ENCODE results near the gene CNDP2. TPM values are rescaled to one million over a fixed set of nuclear protein-coding genes. Genes with fewer than 3 reads are reported as not detected.

CNDP2 gene
- total RNA-seq, 2 experiments from 2014 or later, result 203 to 213 TPM

GRCh38 chr18:74465775-74466174 is 30.4 kb upstream of the CNDP2 start:
- CTCF ChIA-PET, result no interaction called here

GRCh38 chr18:74468547-74469061 is 27.6 kb upstream of the CNDP2 start:
- POLR2A ChIA-PET, result no interaction called here
- CTCF ChIA-PET, result no interaction called here

More at GRCh38 chr18:74465775-74466174, 30.4 kb upstream of the CNDP2 start:
- POLR2A ChIA-PET, result no interaction called here

- ChIA-PET POLR2A (no interaction called here), CTCF (no interaction called here)
Observed at GRCh38 chr18:74472312-74472711, 23.9 kb upstream of the CNDP2 start.

GRCh38 chr18:74473976-74474640 is 22.1 kb upstream of the CNDP2 start:
- ChIA-PET POLR2A (no interaction called here), CTCF (no interaction called here)

GRCh38 chr18:74476140-74476539 is 20.0 kb upstream of the CNDP2 start:
- ChIA-PET CTCF (no interaction called here), POLR2A (no interaction called here)

GRCh38 chr18:74477771-74478170 is 18.4 kb upstream of the CNDP2 start:
- POLR2A ChIA-PET, result no interaction called here

GRCh38 chr18:74478316-74478715 is 17.8 kb upstream of the CNDP2 start:
- ChIA-PET POLR2A (no interaction called here), CTCF (interaction anchor here (0.5 to 1.8 kb wide), 3 partner anchors 16 to 243 kb away, joined by 3 to 4 read pairs (median 4); partner anchors contain the start of gene CNDP2)

More at GRCh38 chr18:74477771-74478170, 18.4 kb upstream of the CNDP2 start:
- CTCF ChIA-PET, result interaction anchor here (0.5 to 1.8 kb wide), 3 partner anchors 16 to 243 kb away, joined by 3 to 4 read pairs (median 4); partner anchors contain the start of gene CNDP2

GRCh38 chr18:74478880-74479279 is 17.3 kb upstream of the CNDP2 start:
- ChIA-PET CTCF (interaction anchor here (0.9 kb wide), 1 partner anchor 15 kb away, joined by 3 read pairs; no protein-coding TSS in a partner anchor), POLR2A (no interaction called here)

- ChIA-PET CTCF (no interaction called here), POLR2A (no interaction called here)
Observed at GRCh38 chr18:74479486-74480148, 16.5 kb upstream of the CNDP2 start.

- ChIA-PET POLR2A (no interaction called here), CTCF (no interaction called here)
Observed at GRCh38 chr18:74480149-74480651, 16.0 kb upstream of the CNDP2 start.

GRCh38 chr18:74482697-74483096 is 13.5 kb upstream of the CNDP2 start:
- ChIA-PET POLR2A (no interaction called here), CTCF (no interaction called here)

- ChIA-PET POLR2A (no interaction called here), CTCF (interaction anchor here (1.0 kb wide), 1 partner anchor 10 kb away, joined by 3 read pairs; the partner anchor contains the start of gene CNDP2)
Observed at GRCh38 chr18:74486119-74486849, 9.9 kb upstream of the CNDP2 start.

- CTCF ChIA-PET, result no interaction called here
- POLR2A ChIA-PET, result no interaction called here
Observed at GRCh38 chr18:74488354-74488753, 7.8 kb upstream of the CNDP2 start.

- CTCF ChIA-PET, result no interaction called here
- POLR2A ChIA-PET, result no interaction called here
Observed at GRCh38 chr18:74488864-74489263, 7.3 kb upstream of the CNDP2 start.

- POLR2A ChIA-PET, result no interaction called here
- CTCF ChIA-PET, result no interaction called here
Observed at GRCh38 chr18:74489676-74490075, 6.5 kb upstream of the CNDP2 start.

GRCh38 chr18:74492259-74492658 is 3.9 kb upstream of the CNDP2 start:
- CTCF ChIA-PET, result interaction anchor here (1.5 to 1.9 kb wide), 2 partner anchors 136 to 139 kb away, joined by 3 to 8 read pairs; no protein-coding TSS in a partner anchor
- POLR2A ChIA-PET, result no interaction called here

- ChIA-PET CTCF (interaction anchor here (0.7 to 1.9 kb wide), 7 partner anchors 15 to 300 kb away, joined by 3 to 8 read pairs (median 4); no protein-coding TSS in a partner anchor), POLR2A (no interaction called here)
Observed at GRCh38 chr18:74493689-74494088, 2.5 kb upstream of the CNDP2 start.

GRCh38 chr18:74494514-74494913 is 1.6 kb upstream of the CNDP2 start:
- POLR2A ChIA-PET, result interaction anchor here (0.6 kb wide), 1 partner anchor 118 kb away, joined by 3 read pairs; no protein-coding TSS in a partner anchor

GRCh38 chr18:74496508-74497323 is 553 bp downstream of the CNDP2 start:
- ChIA-PET POLR2A (interaction anchor here (1.1 to 1.7 kb wide), 3 partner anchors 12 to 357 kb away, joined by 4 to 9 read pairs (median 4); partner anchors contain the start of gene ZNF407), CTCF (interaction anchor here (1.2 to 1.9 kb wide), 3 partner anchors 11 to 55 kb away, joined by 3 to 5 read pairs (median 4); no protein-coding TSS in a partner anchor)

More at GRCh38 chr18:74494514-74494913, 1.6 kb upstream of the CNDP2 start:
- CTCF ChIA-PET, result interaction anchor here (1.4 kb wide), 1 partner anchor 141 kb away, joined by 4 read pairs; no protein-coding TSS in a partner anchor
